ENCODE data around the gene CERS1. TPM values are rescaled to one million over a fixed set of nuclear protein-coding genes. Genes with fewer than 3 reads are reported as not detected.

CERS1 gene
- total RNA-seq, 1 experiment from 2014 or later: 0.96 TPM

DNA sequence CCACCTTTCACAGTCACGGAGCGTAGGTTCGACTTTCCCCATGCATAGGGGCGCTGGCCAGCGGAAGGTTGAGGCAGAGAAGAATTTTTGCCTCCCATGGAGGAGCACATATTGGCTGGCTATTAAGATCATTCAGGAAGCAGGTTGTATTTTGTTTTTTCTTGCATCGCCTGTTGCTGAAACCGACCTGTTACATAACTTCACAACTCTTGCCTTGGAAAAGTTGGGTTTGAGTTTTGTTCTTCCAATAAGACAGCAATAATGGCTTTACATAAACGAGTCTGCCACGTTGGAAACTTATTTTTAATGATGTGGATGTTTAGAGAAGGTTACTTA is 62.8 kb downstream of the CERS1 start:
- H3K9me2 ChIP-seq (ENCODE audit: insufficient read depth): no peaks in the 10 kb centered on the region
- no TSS peak for BruUV-seq (replicated peaks)
- POLR2A ChIA-PET: interaction anchor here (1.6 kb wide), 1 partner anchor 14 kb away, joined by 4 read pairs; no protein-coding TSS in a partner anchor
- peak overlapping the region; percentile 96 for H3K9ac ChIP-seq (ENCODE audit: low read length)
- H3K36me3 ChIP-seq (ENCODE audit: control insufficient read depth in 1 of 2, insufficient read depth in 2 of 2, low read length in 2 of 2): peaks cover 22 to 47% of the 10 kb centered on the region in 2 experiments
- peak overlapping the region; percentile 100 for H3K4me2 ChIP-seq (ENCODE audit: low read length)
- H2AFZ ChIP-seq (ENCODE audit: low read depth, low read length, poor library complexity, severe bottlenecking): no peak overlapping the region
- CTCF ChIA-PET: no interaction called here
- peaks cover 63% of the 10 kb centered on the region for H3K79me2 ChIP-seq (ENCODE audit: insufficient read depth, low read length)
- DNase-seq (ENCODE audit: low read depth, low spot score): no peak
- RAD21 ChIA-PET (ENCODE audit: low non-redundant PET in 1 of 2, low total read pairs in 2 of 2, uncharacterized antibody in 2 of 2, unreplicated experiment in 2 of 2): no interaction called here
- no peaks in the 10 kb centered on the region for H3K27me3 ChIP-seq (ENCODE audit: insufficient read depth, low read length)
- H3K27ac ChIP-seq (ENCODE audit: low read depth, low read length): peak overlapping the region; percentile 94
- TF ChIP-seq SIN3A (IDR thresholded peaks at IDR 0.05; ENCODE audit: low read depth): no peak
- TF ChIP-seq RAD21 (IDR thresholded peaks at IDR 0.05; ENCODE audit: low read depth): no peak
- TF ChIP-seq YY1 (IDR thresholded peaks at IDR 0.05; ENCODE audit: extremely low read depth, insufficient replicate concordance, low read depth, low read length): no peak
- TF ChIP-seq, protein P1, sequence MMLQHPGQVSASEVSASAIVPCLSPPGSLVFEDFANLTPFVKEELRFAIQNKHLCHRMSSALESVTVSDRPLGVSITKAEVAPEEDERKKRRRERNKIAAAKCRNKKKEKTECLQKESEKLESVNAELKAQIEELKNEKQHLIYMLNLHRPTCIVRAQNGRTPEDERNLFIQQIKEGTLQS (IDR thresholded peaks at IDR 0.05): no peak
- no peak for TF ChIP-seq JUND (IDR thresholded peaks at IDR 0.05)
- no peak for TF ChIP-seq SP1 (IDR thresholded peaks at IDR 0.05; ENCODE audit: low read depth)
- no peak for TF ChIP-seq POLR2AphosphoS5 (IDR thresholded peaks at IDR 0.05; ENCODE audit: low read depth, low read length)
- TF ChIP-seq ZFX (IDR thresholded peaks at IDR 0.05): no peak
- no peak for TF ChIP-seq FOSL1 (IDR thresholded peaks at IDR 0.05; ENCODE audit: low read depth)
- TF ChIP-seq ZNF274 (IDR thresholded peaks at IDR 0.05; ENCODE audit: low read depth, low read length): no peak
- TF ChIP-seq EZH2 (IDR thresholded peaks at IDR 0.05): no peak
- no peak for TF ChIP-seq TCF7L2 (IDR thresholded peaks at IDR 0.05; ENCODE audit: borderline replicate concordance, extremely low read depth, insufficient read depth, insufficient read length)
- intact Hi-C loops (cut with micrococcal nuclease): no loop called here
- H3K9me3 ChIP-seq (ENCODE audit: control insufficient read depth in 1 of 2, insufficient read depth in 1 of 2, low read depth in 1 of 2, low read length in 2 of 2): no peaks in the 10 kb centered on the region
- H3K4me3 ChIP-seq (replicated peaks in 1 of 2; ENCODE audit: low read depth in 1 of 2, low read length in 2 of 2): peak overlapping the region; percentile 77 to 98
- ATAC-seq: no peak
- peaks cover 23% of the 10 kb centered on the region; the same call in 1 of the 2 replicates for H4K20me1 ChIP-seq (ENCODE audit: insufficient read depth)
- H3K4me1 ChIP-seq (ENCODE audit: control insufficient read depth in 1 of 2, insufficient read depth in 2 of 2, low read length in 2 of 2): peaks cover 6 to 15% of the 10 kb centered on the region in 2 experiments

Data from HCT116 (cell line).